HEK293 (cell line): Measurements from ENCODE around the gene CASP2.

ENCODE experiments used
- CTCF ChIP-seq: fragments of 450-650 bp; formaldehyde crosslinking; IDR thresholded peaks from 2 replicates; pipeline ENCODE4 v1.5.1; 2016; ENCODE audit warnings: missing biosample characterization, missing genetic modification characterization
- KLF16 ChIP-seq: fragments of 450-650 bp; formaldehyde crosslinking; IDR thresholded peaks from 2 replicates; pipeline ENCODE4 v1.5.1; 2017; ENCODE audit warnings: missing biosample characterization, missing genetic modification characterization
- YY1 ChIP-seq: fragments of 450-650 bp; formaldehyde crosslinking; IDR thresholded peaks from 2 replicates; pipeline ENCODE4 v1.5.1; 2018; ENCODE audit warnings: missing biosample characterization, missing genetic modification characterization
- ZBTB44 ChIP-seq: fragments of 450-650 bp; IDR thresholded peaks from 2 replicates; pipeline ENCODE4 v1.5.1; 2018; ENCODE audit warnings: missing biosample characterization, mild to moderate bottlenecking, missing genetic modification characterization
- ZNF23 ChIP-seq: fragments of 450-650 bp; formaldehyde crosslinking; IDR thresholded peaks from 2 replicates; pipeline ENCODE4 v1.5.1; 2016; ENCODE audit warnings: missing biosample characterization, missing genetic modification characterization, borderline replicate concordance
- ZNF335 ChIP-seq: fragments of 450-650 bp; formaldehyde crosslinking; conservative IDR thresholded peaks from 2 replicates; pipeline ENCODE4 v1.5.1; 2016; ENCODE audit warnings: missing biosample characterization, missing genetic modification characterization
- ZNF518A ChIP-seq: fragments of 450-650 bp; formaldehyde crosslinking; conservative IDR thresholded peaks from 2 replicates; pipeline ENCODE4 v1.5.1; 2016; ENCODE audit warnings: low read depth, missing biosample characterization, missing genetic modification characterization

GRCh38 chr7:143256325-143256724, 31.8 kb upstream of the CASP2 start:
- no peak for TF ChIP-seq ZBTB44
- no peak for TF ChIP-seq CTCF
- no peak for TF ChIP-seq KLF16
- TF ChIP-seq ZNF335 (tag by site-specific recombination): no peak
- no peak for TF ChIP-seq ZNF23
- no peak for TF ChIP-seq ZNF518A (tag by site-specific recombination)
- TF ChIP-seq YY1: no peak
